RWPE1 (cell line): Measurements from ENCODE around the gene NUP85.

Experiments used
- CTCF ChIA-PET: fragments of 350-600 bp; sonication (Branson Sonifier 250); formaldehyde crosslinking; extraction: SDS; loops from one replicate; lab custom pipeline; 2021; lab: Yijun Ruan, JAX
- POLR2A ChIA-PET: fragments of 400-600 bp; formaldehyde crosslinking; extraction: SDS; loops from one replicate; lab custom pipeline; 2020; ENCODE audit warnings: antibody characterized with exemption; ENCODE audit not compliant: low non-redundant PET; lab: Yijun Ruan, JAX
- DNase-seq: peaks from one replicate; pipeline ENCODE4 v3.0.0; 2012; ENCODE audit warnings: low spot score
- H3K27ac ChIP-seq: fragments of 450-650 bp; 2 replicates; pipeline ENCODE4 v1.5.1; 2017
- TF ChIP-seq, protein P1 (sequence below): fragments of 450-650 bp; conservative IDR thresholded peaks from 2 replicates; pipeline ENCODE4 v1.5.1; 2017; ENCODE audit warnings: low read depth, mild to moderate bottlenecking

Gene NUP85

GRCh38 chr17:75231741-75232464, 26.4 kb downstream of the NUP85 start:
- peak overlapping the region; percentile 15 for H3K27ac ChIP-seq
- CTCF ChIA-PET: interaction anchor here (0.7 kb wide), 1 partner anchor 853 kb away, joined by 3 read pairs; no protein-coding TSS in a partner anchor
- no peak for DNase-seq
- TF ChIP-seq, protein P1, sequence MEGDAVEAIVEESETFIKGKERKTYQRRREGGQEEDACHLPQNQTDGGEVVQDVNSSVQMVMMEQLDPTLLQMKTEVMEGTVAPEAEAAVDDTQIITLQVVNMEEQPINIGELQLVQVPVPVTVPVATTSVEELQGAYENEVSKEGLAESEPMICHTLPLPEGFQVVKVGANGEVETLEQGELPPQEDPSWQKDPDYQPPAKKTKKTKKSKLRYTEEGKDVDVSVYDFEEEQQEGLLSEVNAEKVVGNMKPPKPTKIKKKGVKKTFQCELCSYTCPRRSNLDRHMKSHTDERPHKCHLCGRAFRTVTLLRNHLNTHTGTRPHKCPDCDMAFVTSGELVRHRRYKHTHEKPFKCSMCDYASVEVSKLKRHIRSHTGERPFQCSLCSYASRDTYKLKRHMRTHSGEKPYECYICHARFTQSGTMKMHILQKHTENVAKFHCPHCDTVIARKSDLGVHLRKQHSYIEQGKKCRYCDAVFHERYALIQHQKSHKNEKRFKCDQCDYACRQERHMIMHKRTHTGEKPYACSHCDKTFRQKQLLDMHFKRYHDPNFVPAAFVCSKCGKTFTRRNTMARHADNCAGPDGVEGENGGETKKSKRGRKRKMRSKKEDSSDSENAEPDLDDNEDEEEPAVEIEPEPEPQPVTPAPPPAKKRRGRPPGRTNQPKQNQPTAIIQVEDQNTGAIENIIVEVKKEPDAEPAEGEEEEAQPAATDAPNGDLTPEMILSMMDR: no peak
- POLR2A ChIA-PET: no interaction called here

DNA sequence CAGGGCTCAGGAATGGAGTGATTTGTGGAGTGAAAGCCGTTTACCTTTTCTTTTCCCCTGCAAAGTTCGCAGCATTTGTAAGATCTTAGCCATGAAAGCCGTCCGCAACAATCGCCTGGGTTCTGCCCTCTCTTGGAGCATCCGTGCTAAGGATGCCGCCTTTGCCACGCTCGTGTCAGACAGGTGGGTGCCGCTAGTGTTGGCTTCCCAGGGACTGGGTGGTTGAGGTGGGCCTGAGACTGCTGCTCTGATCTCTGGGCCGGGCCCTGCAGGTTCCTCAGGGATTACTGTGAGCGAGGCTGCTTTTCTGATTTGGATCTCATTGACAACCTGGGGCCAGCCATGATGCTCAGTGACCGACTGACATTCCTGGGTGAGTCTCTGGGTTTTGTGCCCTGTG, 27.3 kb downstream of the NUP85 start:
- H3K27ac ChIP-seq: no peak overlapping the region
- TF ChIP-seq, protein P1: no peak
- ChIA-PET CTCF (no interaction called here), POLR2A (no interaction called here)
- no peak for DNase-seq

GRCh38 chr17:75237100-75238014, 31.9 kb downstream of the NUP85 start:
- POLR2A ChIA-PET: no interaction called here
- no peak for DNase-seq
- CTCF ChIA-PET: interaction anchor here (0.6 to 1.2 kb wide), 2 partner anchors 17 to 100 kb away, joined by 3 read pairs; no protein-coding TSS in a partner anchor
- peak overlapping the region; percentile 51 for H3K27ac ChIP-seq
- TF ChIP-seq, protein P1: no peak

GRCh38 chr17:75238020-75238580, 32.6 kb downstream of the NUP85 start:
- no peak for DNase-seq
- ChIA-PET CTCF (interaction anchor here (0.5 to 1.2 kb wide), 2 partner anchors 18 to 37 kb away, joined by 3 read pairs; no protein-coding TSS in a partner anchor), POLR2A (no interaction called here)
- H3K27ac ChIP-seq: peak overlapping the region; percentile 51
- TF ChIP-seq, protein P1: no peak

GRCh38 chr17:75238684-75239191, 33.3 kb downstream of the NUP85 start:
- POLR2A ChIA-PET: interaction anchor here (0.6 kb wide), 1 partner anchor 119 kb away, joined by 4 read pairs; no protein-coding TSS in a partner anchor
- CTCF ChIA-PET: interaction anchor here (0.8 to 2.6 kb wide), 4 partner anchors 19 to 283 kb away, joined by 3 to 15 read pairs (median 4); partner anchors contain the start of genes GGA3 and MRPS7
- peak overlapping the region; percentile 51 for H3K27ac ChIP-seq
- TF ChIP-seq, protein P1: peak; percentile 90
- DNase-seq: peak; percentile 68
